SU-DHL-6 (cell line): ENCODE data around the gene UFC1.

Source experiments
- H2AFZ ChIP-seq: fragments of 200-600 bp; sonication (generic); 2 replicates; pipeline ENCODE4 v1.6.1; 2014; ENCODE audit warnings: low read depth, mild to moderate bottlenecking, moderate library complexity, mixed read lengths, antibody characterized with exemption, low read length; ENCODE audit not compliant: severe bottlenecking
- H3F3A ChIP-seq: fragments of 200-600 bp; shearing (Covaris generic); 2 replicates; pipeline ENCODE4 v1.6.0; 2016; ENCODE audit warnings: antibody characterized with exemption, mild to moderate bottlenecking; ENCODE audit not compliant: insufficient read depth
- H3K27ac ChIP-seq: fragments of 200-600 bp; sonication (generic); 2 replicates; pipeline ENCODE4 v1.5.1; 2016; ENCODE audit warnings: low read depth, mild to moderate bottlenecking, low read length, moderate library complexity, mixed read lengths
- H3K27me3 ChIP-seq: fragments of 200-600 bp; sonication (generic), shearing (Covaris generic); 2 replicates; pipeline ENCODE4 v1.6.0; 2014; ENCODE audit warnings: mild to moderate bottlenecking, low read length
- H3K36me3 ChIP-seq: fragments of 200-600 bp; sonication (generic); 2 replicates; pipeline ENCODE4 v1.6.1; 2014; ENCODE audit warnings: mild to moderate bottlenecking, low read length, mixed read lengths
- H3K4me2 ChIP-seq: fragments of 300-600, 200-600 bp; shearing (Covaris generic), sonication (generic); 2 replicates; pipeline ENCODE4 v1.6.0; 2014; ENCODE audit warnings: low read length, low read depth, mild to moderate bottlenecking; ENCODE audit not compliant: poor library complexity, severe bottlenecking
- H3K4me3 ChIP-seq: fragments of 200-600 bp; sonication (generic); 2 replicates; pipeline ENCODE4 v1.5.1; 2014; ENCODE audit warnings: antibody characterized with exemption, low read length, mild to moderate bottlenecking, mixed read lengths; ENCODE audit not compliant: insufficient read depth, poor library complexity, severe bottlenecking
- H3K79me2 ChIP-seq: fragments of 200-600 bp; sonication (generic); 2 replicates; pipeline ENCODE4 v1.6.1; 2014; ENCODE audit warnings: mild to moderate bottlenecking, low read length, moderate library complexity; ENCODE audit not compliant: insufficient read depth
- H3K9ac ChIP-seq: fragments of 200-600 bp; sonication (generic); 2 replicates; pipeline ENCODE4 v1.7.0; 2014; ENCODE audit warnings: mild to moderate bottlenecking, low read length
- H3K9me2 ChIP-seq: fragments of 200-600 bp; sonication (generic); replicated peaks from 2 replicates; pipeline ENCODE4 v1.6.1; 2014; ENCODE audit warnings: low read length; ENCODE audit not compliant: insufficient read depth
- H3K9me3 ChIP-seq: fragments of 200-600 bp; sonication (generic); 2 replicates; pipeline ENCODE4 v1.6.1; 2014; ENCODE audit warnings: low read length, mixed read lengths; ENCODE audit not compliant: insufficient read depth
- H4K20me1 ChIP-seq: fragments of 200-600 bp; sonication (generic); 2 replicates; pipeline ENCODE4 v1.6.1; 2014; ENCODE audit warnings: low read depth, mild to moderate bottlenecking, antibody characterized with exemption, low read length, moderate library complexity, mixed read lengths
- CTCF ChIP-seq: fragments of 200-600 bp; sonication (generic); IDR thresholded peaks from one replicate; pipeline ENCODE4 v1.5.1; 2017; ENCODE audit warnings: antibody characterized with exemption, mild to moderate bottlenecking, low read length, moderate library complexity; ENCODE audit not compliant: insufficient read depth, poor library complexity, severe bottlenecking
- EZH2phosphoT487 ChIP-seq: fragments of 200-600 bp; sonication (generic), shearing (Covaris generic); conservative IDR thresholded peaks from 2 replicates; pipeline ENCODE4 v1.6.1; 2018; ENCODE audit warnings: mild to moderate bottlenecking, antibody characterized with exemption, low read length, moderate library complexity, mixed read lengths

UFC1 gene

GRCh38 chr1:161122967-161123366 lies 30.8 kb upstream of the UFC1 start:
- Histone ChIP-seq H3K9ac (no peak overlapping the region), H3K4me3 (no peak overlapping the region), H3F3A (0 out of 2 replicates have a peak, but pooled peaks cover 8% of the 10 kb centered on the region), H3K27me3 (no peaks in the 10 kb centered on the region), H4K20me1 (no peaks in the 10 kb centered on the region), H3K79me2 (peaks cover 12% of the 10 kb centered on the region; the same call in 1 of the 2 replicates), H3K4me2 (no peak overlapping the region), H3K27ac (no peak overlapping the region), H3K36me3 (peaks cover 4% of the 10 kb centered on the region; the same call in 1 of the 2 replicates), H2AFZ (no peak overlapping the region), H3K9me3 (no peaks in the 10 kb centered on the region), H3K9me2 (no peaks in the 10 kb centered on the region)
- no peak for TF ChIP-seq EZH2phosphoT487
- no peak for TF ChIP-seq CTCF

- peaks cover 13% of the 10 kb centered on the region; the same call in 1 of the 2 replicates for H3K79me2 ChIP-seq
- no peak overlapping the region for H3K4me2 ChIP-seq
- no peak overlapping the region for H3K4me3 ChIP-seq
- H3K9me3 ChIP-seq: no peaks in the 10 kb centered on the region
- no peak overlapping the region for H2AFZ ChIP-seq
- H3F3A ChIP-seq: peaks cover 20% of the 10 kb centered on the region
- TF ChIP-seq EZH2phosphoT487 (no peak), CTCF (no peak)
- H3K27me3 ChIP-seq: no peaks in the 10 kb centered on the region
- no peaks in the 10 kb centered on the region for H4K20me1 ChIP-seq
- no peaks in the 10 kb centered on the region; the same call in 1 of the 2 replicates for H3K36me3 ChIP-seq
- no peak overlapping the region for H3K9ac ChIP-seq
- H3K27ac ChIP-seq: no peak overlapping the region
- H3K9me2 ChIP-seq: no peaks in the 10 kb centered on the region
Measured at GRCh38 chr1:161127649-161128048, 26.1 kb upstream of the UFC1 start.

- no peak for TF ChIP-seq EZH2phosphoT487
- TF ChIP-seq CTCF: no peak
- H3K9me2 ChIP-seq: no peaks in the 10 kb centered on the region
- peaks cover 20% of the 10 kb centered on the region for H3F3A ChIP-seq
- H3K79me2 ChIP-seq: peaks cover 22% of the 10 kb centered on the region
- H3K9ac ChIP-seq: no peak overlapping the region
- no peak overlapping the region for H3K4me3 ChIP-seq
- no peaks in the 10 kb centered on the region for H4K20me1 ChIP-seq
- no peak overlapping the region for H2AFZ ChIP-seq
- H3K27me3 ChIP-seq: no peaks in the 10 kb centered on the region
- H3K36me3 ChIP-seq: no peaks in the 10 kb centered on the region; the same call in 1 of the 2 replicates
- no peak overlapping the region for H3K4me2 ChIP-seq
- no peak overlapping the region for H3K27ac ChIP-seq
- no peaks in the 10 kb centered on the region for H3K9me3 ChIP-seq
Measured at GRCh38 chr1:161128591-161129420, 25.0 kb upstream of the UFC1 start.
